GM19193 (cell line): Measurements from ENCODE around the gene BCL2.

Experiments used
- POLR2A ChIP-seq: IDR thresholded peaks from 4 replicates; pipeline ENCODE4 v1.6.1; 2011; ENCODE audit not compliant: insufficient read depth, insufficient read length; ENCODE audit errors: extremely low read depth

BCL2 gene

DNA sequence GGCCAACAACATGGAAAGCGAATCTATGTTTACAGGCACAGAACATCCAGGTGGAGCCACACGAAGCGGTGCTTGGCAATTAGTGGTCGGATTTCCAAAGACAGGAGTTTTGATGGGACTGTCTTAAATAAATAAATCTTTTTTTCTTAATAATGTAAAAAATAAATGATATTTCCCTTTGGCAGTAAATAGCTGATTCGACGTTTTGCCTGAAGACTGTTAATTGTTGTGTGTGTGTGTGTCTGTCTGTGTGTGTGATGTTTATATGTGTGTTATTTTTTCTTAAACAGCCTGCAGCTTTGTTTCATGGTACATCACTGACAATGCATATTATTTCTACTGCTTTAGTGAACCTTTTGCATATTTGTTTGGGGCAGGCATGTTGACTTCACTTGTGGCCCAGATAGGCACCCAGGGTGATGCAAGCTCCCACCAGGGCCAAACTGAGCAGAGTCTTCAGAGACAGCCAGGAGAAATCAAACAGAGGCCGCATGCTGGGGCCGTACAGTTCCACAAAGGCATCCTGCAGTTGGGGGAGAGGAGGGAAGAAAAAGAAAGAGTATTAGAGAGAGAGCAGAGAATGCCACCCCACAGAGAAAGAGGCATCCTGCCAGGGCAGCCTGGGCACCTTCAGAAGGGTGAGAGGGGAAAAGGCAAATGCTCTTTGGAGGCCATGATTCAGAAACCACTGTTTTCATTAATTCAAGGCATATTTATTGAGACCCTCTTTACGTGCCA, 191.2 kb downstream of the BCL2 start:
- no peak for TF ChIP-seq POLR2A

DNA sequence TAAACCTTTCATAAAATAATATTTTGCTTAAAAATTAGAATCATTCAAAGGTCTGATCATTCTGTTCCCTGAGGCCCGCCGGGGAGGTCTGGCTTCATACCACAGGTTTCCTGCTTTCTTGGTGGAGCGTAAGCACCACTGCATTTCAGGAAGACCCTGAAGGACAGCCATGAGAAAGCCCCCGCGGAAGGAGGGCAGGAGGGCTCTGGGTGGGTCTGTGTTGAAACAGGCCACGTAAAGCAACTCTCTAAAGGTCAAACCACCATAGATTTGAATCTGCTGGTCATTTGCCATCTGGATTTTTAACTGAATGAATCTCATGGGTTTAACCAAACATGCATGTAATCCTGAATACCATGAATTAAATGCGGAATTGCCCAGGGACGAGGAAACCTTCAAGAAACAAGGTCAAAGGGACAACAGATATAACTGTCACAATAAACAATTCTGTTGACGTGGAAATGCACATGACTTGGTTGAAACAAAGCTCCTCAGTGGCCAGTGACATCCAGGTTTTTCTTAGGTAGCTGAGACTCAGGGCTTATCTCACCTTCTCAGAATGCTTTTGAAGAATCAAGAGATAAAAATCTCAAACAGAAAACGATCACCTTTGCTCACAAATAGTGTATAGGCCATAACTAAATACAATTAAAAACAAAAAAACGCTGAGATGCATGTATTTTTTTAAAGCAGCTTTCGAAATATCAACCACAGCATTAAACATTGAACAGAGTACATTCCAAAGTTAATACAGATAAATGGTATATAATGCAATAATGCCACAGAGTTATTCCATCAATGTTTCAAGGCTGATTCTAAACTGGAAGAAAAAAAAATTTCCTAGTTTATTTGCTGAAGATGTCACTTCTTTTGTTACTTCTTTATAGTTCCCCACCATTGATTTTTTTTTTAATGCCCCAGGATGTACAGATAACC, 193.2 kb downstream of the BCL2 start:
- no peak for TF ChIP-seq POLR2A

DNA sequence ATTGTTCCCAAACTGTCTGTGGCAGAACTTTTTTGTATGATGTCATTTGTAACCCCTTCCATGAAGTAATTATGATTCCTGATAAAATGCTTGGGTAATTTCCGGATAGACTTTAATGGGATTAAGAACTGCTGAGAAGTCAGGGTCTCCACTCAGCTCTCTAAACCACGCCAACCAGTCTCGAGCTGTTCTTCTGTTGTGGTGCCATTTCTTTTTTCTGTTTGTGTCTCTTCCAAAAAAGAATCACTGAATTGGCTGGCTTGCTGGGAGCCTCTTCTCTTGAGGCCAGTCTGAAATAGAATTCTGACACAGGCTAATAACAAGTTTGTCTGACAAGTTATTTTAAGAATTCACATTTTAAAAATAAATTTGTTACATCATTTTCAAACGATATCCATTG, 198.9 kb downstream of the BCL2 start:
- TF ChIP-seq POLR2A, result no peak

DNA sequence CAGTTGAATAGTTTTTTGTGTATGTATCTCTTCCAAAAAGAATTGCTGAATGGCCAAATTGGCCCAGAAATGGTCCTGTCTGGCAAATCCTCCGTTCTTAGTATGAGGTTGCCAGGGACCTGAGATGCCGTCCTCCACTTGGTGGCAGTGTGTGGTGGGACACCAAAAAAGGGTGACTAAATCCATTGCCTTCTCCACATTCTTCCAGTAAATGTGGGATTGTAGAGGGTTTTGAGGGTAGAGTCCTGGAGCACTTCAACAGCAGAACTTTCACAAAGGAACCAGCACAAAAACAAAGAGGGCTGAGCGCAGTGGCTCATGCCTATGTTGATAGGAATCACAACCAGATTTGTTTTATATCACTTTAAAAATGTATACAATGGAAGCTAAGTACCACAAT, 199.9 kb downstream of the BCL2 start:
- TF ChIP-seq POLR2A, result no peak

DNA sequence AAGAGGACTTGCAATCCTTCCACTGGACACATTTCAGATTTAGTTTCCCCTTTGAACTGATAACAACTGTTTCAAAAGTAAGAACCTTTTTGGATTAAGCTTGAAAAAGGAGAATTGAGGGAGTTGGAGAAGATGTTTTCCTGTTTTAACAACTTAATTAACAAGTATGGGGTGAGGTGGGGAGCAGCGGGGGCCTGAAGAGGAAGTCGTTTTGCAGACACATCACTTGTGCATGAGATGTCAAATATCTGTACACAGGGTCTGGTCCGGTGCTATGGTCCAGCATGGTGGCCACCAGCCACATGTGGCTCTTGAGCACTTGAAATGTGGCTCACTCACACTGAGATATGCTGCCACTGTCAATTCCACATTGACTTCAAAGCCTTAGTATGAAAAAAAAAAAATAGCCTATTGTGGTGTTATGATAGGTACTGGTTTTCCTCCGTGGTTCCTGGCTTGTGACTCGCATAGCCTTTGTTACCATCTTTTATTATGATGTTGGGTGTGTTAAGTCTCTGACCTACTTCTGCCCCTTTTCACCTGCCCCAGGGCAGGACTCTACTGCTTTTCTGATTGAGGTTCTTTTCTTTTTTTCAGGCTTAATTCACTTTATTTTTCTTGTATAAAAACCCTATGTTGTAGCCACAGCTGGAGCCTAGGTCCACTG, 205.5 kb downstream of the BCL2 start:
- no peak for TF ChIP-seq POLR2A

DNA sequence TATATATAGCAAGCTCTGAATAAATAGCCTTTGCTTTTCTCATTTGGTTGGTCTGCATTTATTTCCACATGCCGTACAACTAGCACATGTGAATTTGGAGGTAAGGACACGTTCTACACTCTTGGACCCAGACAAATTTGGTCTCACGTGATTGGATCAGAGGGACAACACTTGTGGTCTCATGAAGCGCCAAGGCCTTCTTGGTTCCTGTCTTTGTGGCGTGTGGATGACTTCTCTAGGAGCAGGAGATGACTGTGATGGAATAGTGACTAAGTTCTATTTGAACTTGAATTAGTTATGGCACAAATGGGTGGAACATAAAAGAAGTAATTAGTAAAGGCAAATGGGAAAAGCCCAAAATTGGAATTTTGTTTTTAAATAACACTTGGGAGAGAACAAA, 206.9 kb downstream of the BCL2 start:
- no peak for TF ChIP-seq POLR2A

DNA sequence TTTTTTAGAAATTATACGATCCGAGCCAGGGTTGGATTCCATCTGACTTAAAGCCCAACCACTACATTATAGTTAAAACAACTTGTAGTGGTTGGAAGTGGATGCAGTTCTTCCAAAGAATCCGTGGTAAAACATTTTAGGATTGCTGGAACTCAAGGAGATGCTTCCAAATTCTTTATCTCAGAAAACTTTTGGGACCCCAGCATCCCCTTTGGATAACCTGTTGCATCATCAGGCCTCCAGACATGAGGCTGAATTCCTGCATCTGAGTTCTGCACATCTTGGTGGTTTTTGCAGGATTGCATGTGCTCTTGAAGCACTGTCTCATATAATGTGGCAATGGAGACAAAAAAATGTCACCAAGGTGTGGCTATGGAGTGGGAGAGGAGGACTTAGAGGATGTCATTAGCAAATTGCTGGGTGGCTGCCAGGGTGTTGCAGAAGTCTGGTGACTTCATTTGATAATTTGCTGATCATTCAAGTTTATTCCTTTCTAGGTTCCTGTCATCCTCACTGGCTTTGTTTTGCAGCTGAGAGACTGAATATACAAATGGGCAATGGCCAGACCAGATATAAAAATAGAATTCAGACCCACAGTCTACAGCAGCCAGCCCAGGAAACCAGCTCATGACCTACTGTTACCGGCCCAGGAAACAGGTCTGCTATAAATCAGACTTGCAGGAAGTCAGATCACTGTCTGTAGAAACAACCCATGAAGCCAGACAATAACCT, 207.7 kb downstream of the BCL2 start:
- TF ChIP-seq POLR2A, result no peak

DNA sequence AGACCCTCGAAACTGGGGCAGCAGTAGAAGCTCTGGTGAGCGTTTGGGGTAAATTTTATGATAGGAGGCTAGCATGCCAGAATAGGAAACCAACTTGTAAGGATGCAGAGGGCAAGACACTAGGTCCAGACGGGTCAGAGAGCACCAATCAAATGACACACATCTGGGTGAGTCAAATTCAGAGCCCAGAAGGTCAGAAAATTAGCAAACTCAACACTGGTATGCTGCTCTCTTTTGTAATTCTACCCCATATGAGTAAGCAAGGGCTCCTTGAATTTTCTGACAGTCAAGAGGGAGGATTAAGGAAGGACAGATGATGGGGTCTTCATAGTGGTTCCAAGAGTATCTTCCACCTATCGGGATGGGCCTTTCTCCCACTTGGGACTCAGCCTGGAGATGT, 209.8 kb downstream of the BCL2 start:
- no peak for TF ChIP-seq POLR2A

DNA sequence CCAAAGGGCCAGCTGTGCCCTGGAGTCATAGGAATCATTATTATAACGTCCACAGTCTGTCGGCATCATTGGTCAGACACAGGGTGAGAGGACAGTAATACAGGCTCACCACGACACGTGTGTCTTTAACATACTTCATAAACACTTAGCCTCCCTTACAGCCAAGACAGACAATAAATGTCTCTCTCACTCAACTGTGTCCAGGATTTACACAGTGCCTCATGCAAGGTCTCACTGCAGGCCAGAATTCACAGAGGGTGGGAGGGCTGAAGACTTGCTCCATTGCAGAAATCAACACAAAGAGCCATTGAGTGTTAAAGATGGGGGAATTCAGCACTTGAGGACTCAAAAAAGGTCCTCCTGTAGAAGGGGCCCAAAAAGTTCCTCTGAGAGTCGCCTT, 210.5 kb downstream of the BCL2 start:
- no peak for TF ChIP-seq POLR2A

DNA sequence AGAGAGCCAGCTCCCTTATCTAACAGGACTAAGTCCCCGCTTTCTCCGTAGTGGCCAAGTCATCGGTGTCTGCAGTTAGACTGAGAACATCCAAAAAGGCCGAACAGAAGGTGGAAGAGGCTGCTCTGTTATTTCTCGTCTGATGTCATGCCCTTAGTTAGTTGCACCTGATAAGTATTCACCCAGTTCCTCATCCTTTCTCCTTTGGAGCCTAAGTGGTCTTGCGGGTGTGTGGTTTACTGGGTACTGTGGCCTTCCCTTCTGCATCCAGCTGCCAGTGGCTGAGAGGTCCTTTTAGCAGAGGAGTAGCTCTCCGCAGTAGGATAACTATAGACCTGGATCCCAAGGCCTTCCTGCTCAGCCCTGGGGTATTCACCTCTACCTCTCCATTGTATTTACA, 211.6 kb downstream of the BCL2 start:
- TF ChIP-seq POLR2A, result no peak

DNA sequence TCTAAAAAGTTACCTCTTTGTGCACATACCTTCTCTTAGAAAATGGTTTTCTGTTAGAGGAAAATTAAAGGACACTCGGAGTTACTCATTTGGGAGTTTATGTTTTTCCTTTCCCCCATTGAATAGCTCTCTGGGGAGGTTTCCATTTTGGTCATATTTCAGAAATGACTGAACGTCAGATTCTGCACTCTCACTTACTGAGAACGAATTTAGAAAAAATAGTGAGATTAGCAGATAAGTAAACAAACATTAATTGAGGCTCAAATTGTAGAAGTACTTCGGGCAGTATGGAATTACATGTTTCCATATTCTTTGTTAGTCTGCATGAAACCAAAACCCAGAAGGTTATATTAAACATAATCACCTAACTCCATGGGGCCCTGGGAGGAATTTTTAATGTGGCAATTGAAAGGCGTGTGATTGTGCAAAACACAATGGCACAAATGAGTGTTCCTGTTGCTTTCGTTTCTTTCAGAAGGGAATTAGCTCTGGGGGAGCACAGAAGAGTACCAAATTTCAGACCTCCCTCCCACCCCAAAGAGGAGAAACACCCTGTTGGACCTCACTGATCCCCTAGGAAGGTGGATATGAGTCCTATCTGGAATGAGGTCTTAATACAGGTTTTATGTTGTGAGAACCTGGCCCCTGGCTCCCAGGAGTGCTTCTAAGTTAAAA, 212.3 kb downstream of the BCL2 start:
- TF ChIP-seq POLR2A, result no peak

DNA sequence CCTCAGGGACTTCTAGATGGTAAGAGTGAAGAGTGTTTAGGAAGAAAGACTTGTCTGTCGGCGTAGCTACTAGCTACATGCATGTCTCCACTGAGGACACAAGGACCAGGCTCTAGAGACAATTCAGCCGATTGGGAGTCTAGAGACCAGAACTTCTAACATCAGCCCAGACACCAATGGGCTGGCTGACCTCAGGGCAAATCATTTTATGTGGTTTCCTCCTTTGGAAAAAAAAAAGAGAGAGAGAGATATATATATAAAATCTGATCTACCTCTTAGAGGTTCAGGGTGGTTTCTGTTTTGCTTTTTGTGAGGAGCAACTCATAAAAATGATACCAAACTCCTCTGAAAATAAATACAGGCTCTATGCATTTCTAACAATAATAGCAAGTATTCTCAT, 212.8 kb downstream of the BCL2 start:
- TF ChIP-seq POLR2A, result no peak

DNA sequence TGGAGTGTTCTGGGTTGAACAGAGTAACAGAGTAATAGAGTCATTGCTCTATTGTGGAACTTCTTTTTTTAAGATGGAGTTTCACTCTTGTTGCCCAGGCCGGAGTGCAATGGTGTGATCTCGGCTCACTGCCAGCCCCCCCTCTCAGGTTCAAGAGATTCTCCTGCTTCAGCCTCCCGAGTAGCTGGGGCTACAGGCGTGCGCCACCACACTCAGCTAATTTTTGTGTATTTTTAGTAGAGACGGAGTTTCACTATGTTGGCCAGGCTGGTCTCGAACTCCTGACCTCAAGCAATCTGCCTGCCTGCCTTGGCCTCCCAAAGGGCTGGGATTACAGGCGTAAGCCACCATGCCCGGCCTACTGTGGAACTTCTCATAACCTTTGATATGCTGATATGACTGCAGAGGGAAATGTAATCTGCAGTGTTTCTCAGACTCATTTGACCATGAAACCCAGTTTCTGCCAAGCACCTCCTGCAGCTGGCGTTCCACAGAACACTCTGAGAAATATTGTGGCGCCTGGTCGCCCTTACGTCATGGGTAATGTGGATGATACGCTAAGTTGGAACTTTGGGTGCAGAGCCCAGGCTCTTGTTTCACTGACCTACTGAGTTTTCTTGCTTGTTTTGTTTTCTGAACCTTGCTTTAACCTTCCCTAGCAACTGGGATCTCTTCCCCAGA, 213.8 kb downstream of the BCL2 start:
- TF ChIP-seq POLR2A, result no peak

DNA sequence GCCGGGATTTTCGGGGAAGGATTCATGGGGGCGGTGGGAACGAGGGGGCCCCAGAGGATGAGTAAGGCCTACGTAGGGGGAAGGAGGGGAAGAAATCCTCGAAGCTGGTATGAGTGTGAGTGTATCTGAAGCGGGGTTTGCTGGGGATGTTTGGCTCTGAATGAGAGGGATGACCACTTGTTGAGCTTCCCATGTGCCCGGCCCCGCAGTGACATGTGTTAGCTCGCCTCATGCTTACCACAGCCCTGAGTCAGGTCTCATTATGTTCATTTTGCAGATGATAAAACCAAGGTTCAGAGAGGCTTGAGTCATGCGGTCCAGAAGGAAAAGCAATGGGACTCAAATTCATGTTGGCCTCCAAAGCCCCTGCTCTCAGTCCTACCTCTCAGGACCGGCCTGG, 214.7 kb downstream of the BCL2 start:
- TF ChIP-seq POLR2A, result no peak
